ENCODE measurements around the gene GLA. TPM values are rescaled to one million over a fixed set of nuclear protein-coding genes. Genes with fewer than 3 reads are reported as not detected.

GLA gene
- total and polyA plus RNA-seq, 2 donors (not counting 3 experiments of a cell fraction or from before 2014, with no cell fraction given), result 33.0 to 36.8 TPM

DNA sequence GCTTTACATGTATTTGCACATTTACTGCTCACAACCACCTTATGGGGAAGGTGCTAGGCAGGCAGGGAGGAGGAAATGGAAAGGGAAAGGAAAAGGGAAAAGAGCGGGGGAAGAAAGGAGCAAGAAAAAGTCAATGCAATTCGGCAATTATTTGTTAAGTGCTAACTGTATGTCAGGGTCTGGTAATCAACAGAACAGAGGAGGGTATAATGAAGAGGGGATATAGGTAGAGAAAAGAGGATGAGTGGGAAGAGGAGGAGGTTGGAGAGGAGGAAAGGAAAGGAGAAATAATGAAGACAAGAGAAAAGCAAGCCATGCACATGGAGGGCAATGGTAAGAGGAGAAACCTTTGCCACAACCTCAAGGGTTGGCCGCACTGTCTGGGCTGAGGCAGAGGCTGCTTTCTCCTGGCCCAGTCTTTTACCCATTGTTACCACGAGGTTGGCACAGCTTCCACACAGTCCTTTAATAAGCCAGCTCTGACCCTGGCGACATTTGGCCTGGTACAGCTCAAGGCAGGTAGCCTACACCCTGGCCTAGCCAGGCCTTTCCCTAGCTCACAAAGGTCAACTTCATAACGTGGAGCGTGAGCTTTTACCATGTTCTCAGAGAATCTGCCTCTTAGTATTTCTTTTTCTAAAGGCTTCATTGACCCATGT lies 22.6 kb downstream of the GLA start:
- H3K4me2 ChIP-seq (ENCODE audit: insufficient read depth, low read length), result no peak overlapping the region
- no peaks in the 10 kb centered on the region for H3K9me3 ChIP-seq (replicated peaks; ENCODE audit: control insufficient read depth, insufficient read depth, low read length)
- no peaks in the 10 kb centered on the region for H3K9me1 ChIP-seq (replicated peaks; ENCODE audit: control insufficient read depth, extremely low read depth, insufficient read depth, low read length)
- dilution Hi-C loops (cut with MboI; ENCODE audit: extremely low pct_ligation_motif_present, low sequenced_read_pairs) (no loop called here), intact Hi-C loops (cut with micrococcal nuclease) (no loop called here)
- TF ChIP-seq JUN (IDR thresholded peaks at IDR 0.05; ENCODE audit: borderline replicate concordance, insufficient read depth, insufficient read length, low read depth) (no peak), POLR2A (IDR thresholded peaks at IDR 0.05; ENCODE audit: low read depth, low read length) (no peak), EZH2 (IDR thresholded peaks at IDR 0.05; ENCODE audit: borderline replicate concordance, low read depth, low read length, severe bottlenecking) (no peak), POLR2AphosphoS5 (IDR thresholded peaks at IDR 0.05; ENCODE audit: insufficient read depth, low read depth, low read length) (no peak), FOS (IDR thresholded peaks at IDR 0.05; ENCODE audit: borderline replicate concordance, insufficient read depth, low read length) (no peak), MYC (IDR thresholded peaks at IDR 0.05; ENCODE audit: low read depth, low read length) (no peak), GATA2 (IDR thresholded peaks at IDR 0.05; ENCODE audit: insufficient read depth, insufficient read length, low read depth, low read length) (no peak)
- TF ChIP-seq, protein P1, sequence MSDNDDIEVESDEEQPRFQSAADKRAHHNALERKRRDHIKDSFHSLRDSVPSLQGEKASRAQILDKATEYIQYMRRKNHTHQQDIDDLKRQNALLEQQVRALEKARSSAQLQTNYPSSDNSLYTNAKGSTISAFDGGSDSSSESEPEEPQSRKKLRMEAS (IDR thresholded peaks at IDR 0.05; ENCODE audit: insufficient read depth, insufficient read length), result no peak
- TF ChIP-seq, protein P2, sequence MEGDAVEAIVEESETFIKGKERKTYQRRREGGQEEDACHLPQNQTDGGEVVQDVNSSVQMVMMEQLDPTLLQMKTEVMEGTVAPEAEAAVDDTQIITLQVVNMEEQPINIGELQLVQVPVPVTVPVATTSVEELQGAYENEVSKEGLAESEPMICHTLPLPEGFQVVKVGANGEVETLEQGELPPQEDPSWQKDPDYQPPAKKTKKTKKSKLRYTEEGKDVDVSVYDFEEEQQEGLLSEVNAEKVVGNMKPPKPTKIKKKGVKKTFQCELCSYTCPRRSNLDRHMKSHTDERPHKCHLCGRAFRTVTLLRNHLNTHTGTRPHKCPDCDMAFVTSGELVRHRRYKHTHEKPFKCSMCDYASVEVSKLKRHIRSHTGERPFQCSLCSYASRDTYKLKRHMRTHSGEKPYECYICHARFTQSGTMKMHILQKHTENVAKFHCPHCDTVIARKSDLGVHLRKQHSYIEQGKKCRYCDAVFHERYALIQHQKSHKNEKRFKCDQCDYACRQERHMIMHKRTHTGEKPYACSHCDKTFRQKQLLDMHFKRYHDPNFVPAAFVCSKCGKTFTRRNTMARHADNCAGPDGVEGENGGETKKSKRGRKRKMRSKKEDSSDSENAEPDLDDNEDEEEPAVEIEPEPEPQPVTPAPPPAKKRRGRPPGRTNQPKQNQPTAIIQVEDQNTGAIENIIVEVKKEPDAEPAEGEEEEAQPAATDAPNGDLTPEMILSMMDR (IDR thresholded peaks at IDR 0.05; ENCODE audit: extremely low read depth in 1 of 2, insufficient read depth in 1 of 2, low read depth in 1 of 2, low read length in 2 of 2), result no peak
- H3K4me3 ChIP-seq (replicated peaks in 1 of 3; ENCODE audit: insufficient read depth in 1 of 3, low read depth in 1 of 3, low read length in 3 of 3), result no peak overlapping the region
- H3K27me3 ChIP-seq (ENCODE audit: control insufficient read depth in 2 of 2, insufficient read depth in 2 of 2, low read length in 2 of 2), result no peaks in the 10 kb centered on the region
- no peaks in the 10 kb centered on the region for H3K4me1 ChIP-seq (ENCODE audit: control insufficient read depth, extremely low read depth, insufficient read depth, low read length)
- H2AFZ ChIP-seq (ENCODE audit: low read depth, low read length), result no peak overlapping the region
- H3K9ac ChIP-seq (replicated peaks; ENCODE audit: extremely low read depth, insufficient read depth, low read length), result no peak overlapping the region
- no peak overlapping the region for H3K27ac ChIP-seq (ENCODE audit: insufficient read depth, low read depth, low read length)
- H3K36me3 ChIP-seq (ENCODE audit: control insufficient read depth in 2 of 2, extremely low read depth in 1 of 2, insufficient read depth in 2 of 2, low read length in 2 of 2), result no peaks in the 10 kb centered on the region
- CTCF ChIA-PET, result no interaction called here
- no peak for FAIRE-seq
- POLR2A ChIA-PET, result no interaction called here
- BruUV-seq (replicated peaks), result no TSS peak
- DNase-seq (ENCODE audit: low read depth, low spot score), result no peak
- no peaks in the 10 kb centered on the region for H3K79me2 ChIP-seq (ENCODE audit: control insufficient read depth, insufficient read depth, low read length)
- no peaks in the 10 kb centered on the region for H4K20me1 ChIP-seq (replicated peaks; ENCODE audit: control insufficient read depth, extremely low read depth, insufficient read depth, low read length)
